ENCODE measurements around the gene INTS6L. TPM values are rescaled to one million over a fixed set of nuclear protein-coding genes. Genes with fewer than 3 reads are reported as not detected.

INTS6L gene
- polyA plus RNA-seq, 1 donor from 2014 or later, result 57.1 TPM

DNA sequence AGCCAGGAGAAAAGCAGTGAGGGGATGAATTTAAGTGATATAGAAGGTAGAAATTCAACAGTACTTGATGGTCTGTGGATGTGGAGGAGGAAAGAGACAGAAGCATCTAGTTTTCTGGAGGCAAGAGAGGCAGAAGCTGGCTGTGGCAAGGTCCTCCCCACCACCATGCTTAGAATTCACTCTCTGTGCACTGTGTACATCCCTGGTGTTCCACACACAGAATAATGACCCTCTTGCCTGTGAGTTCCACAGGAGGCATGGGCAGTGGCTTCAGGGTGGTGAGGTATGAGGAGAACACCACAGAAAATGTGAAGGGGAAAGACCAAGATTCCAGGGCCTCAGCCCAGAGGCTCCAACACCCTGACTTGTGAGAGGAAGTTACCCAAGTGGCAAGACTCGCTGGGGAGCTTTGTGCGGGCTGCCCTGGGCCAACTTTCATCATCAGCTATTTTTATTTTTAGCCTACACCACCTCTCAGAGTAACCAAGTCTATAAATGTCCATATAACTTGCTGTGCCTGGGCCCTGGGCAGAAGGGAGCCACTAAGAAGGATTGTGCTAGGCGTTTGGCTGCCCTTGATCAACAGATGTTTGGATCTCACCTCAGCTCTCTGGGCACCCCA is 7.8 kb upstream of the INTS6L start:
- Histone ChIP-seq H3K4me3 (ENCODE audit: low read length) (no peak overlapping the region), H3F3A (ENCODE audit: insufficient read depth, low read length, poor library complexity, severe bottlenecking) (no peaks in the 10 kb centered on the region), H3K9ac (ENCODE audit: low read length) (no peak overlapping the region), H3K79me2 (replicated peaks; ENCODE audit: insufficient read depth, low read length) (no peaks in the 10 kb centered on the region), H4K20me1 (ENCODE audit: insufficient read depth) (no peaks in the 10 kb centered on the region), H3K9me2 (ENCODE audit: insufficient read depth, low read length) (no peaks in the 10 kb centered on the region), H3K4me2 (ENCODE audit: low read length) (no peak overlapping the region), H3K27ac (ENCODE audit: low read length) (no peak overlapping the region), H3K9me3 (ENCODE audit: low read length) (no peaks in the 10 kb centered on the region), H2AFZ (ENCODE audit: low read depth, low read length) (no peak overlapping the region), H3K36me3 (ENCODE audit: insufficient read depth, low read length) (no peaks in the 10 kb centered on the region), H3K27me3 (ENCODE audit: insufficient read depth, low read depth, low read length) (no peaks in the 10 kb centered on the region)
- no peak for TF ChIP-seq EZH2 (IDR thresholded peaks at IDR 0.05; ENCODE audit: borderline replicate concordance, insufficient read depth, low read length, poor library complexity, severe bottlenecking)
- TF ChIP-seq, protein P1, sequence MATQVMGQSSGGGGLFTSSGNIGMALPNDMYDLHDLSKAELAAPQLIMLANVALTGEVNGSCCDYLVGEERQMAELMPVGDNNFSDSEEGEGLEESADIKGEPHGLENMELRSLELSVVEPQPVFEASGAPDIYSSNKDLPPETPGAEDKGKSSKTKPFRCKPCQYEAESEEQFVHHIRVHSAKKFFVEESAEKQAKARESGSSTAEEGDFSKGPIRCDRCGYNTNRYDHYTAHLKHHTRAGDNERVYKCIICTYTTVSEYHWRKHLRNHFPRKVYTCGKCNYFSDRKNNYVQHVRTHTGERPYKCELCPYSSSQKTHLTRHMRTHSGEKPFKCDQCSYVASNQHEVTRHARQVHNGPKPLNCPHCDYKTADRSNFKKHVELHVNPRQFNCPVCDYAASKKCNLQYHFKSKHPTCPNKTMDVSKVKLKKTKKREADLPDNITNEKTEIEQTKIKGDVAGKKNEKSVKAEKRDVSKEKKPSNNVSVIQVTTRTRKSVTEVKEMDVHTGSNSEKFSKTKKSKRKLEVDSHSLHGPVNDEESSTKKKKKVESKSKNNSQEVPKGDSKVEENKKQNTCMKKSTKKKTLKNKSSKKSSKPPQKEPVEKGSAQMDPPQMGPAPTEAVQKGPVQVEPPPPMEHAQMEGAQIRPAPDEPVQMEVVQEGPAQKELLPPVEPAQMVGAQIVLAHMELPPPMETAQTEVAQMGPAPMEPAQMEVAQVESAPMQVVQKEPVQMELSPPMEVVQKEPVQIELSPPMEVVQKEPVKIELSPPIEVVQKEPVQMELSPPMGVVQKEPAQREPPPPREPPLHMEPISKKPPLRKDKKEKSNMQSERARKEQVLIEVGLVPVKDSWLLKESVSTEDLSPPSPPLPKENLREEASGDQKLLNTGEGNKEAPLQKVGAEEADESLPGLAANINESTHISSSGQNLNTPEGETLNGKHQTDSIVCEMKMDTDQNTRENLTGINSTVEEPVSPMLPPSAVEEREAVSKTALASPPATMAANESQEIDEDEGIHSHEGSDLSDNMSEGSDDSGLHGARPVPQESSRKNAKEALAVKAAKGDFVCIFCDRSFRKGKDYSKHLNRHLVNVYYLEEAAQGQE (IDR thresholded peaks at IDR 0.05; ENCODE audit: borderline replicate concordance), result no peak
- no peak for TF ChIP-seq SMC3 (conservative IDR thresholded peaks at IDR 0.05; ENCODE audit: poor library complexity)

- Histone ChIP-seq H3K36me3 (ENCODE audit: insufficient read depth, low read length) (no peaks in the 10 kb centered on the region), H3K4me2 (ENCODE audit: low read length) (no peak overlapping the region), H3K9me3 (ENCODE audit: low read length) (no peaks in the 10 kb centered on the region), H3K9me2 (ENCODE audit: insufficient read depth, low read length) (no peaks in the 10 kb centered on the region), H3K9ac (ENCODE audit: low read length) (no peak overlapping the region), H3K27me3 (ENCODE audit: insufficient read depth, low read depth, low read length) (no peaks in the 10 kb centered on the region), H3K27ac (ENCODE audit: low read length) (no peak overlapping the region), H3K79me2 (replicated peaks; ENCODE audit: insufficient read depth, low read length) (no peaks in the 10 kb centered on the region), H2AFZ (ENCODE audit: low read depth, low read length) (no peak overlapping the region), H3K4me3 (ENCODE audit: low read length) (no peak overlapping the region), H3F3A (ENCODE audit: insufficient read depth, low read length, poor library complexity, severe bottlenecking) (no peaks in the 10 kb centered on the region), H4K20me1 (ENCODE audit: insufficient read depth) (no peaks in the 10 kb centered on the region)
- no peak for TF ChIP-seq POLR2AphosphoS5 (IDR thresholded peaks at IDR 0.05)
- no peak for TF ChIP-seq EZH2 (IDR thresholded peaks at IDR 0.05; ENCODE audit: borderline replicate concordance, insufficient read depth, low read length, poor library complexity, severe bottlenecking)
- no peak for TF ChIP-seq TAF1 (IDR thresholded peaks at IDR 0.05; ENCODE audit: low read depth)
- TF ChIP-seq EP300 (conservative IDR thresholded peaks at IDR 0.05; ENCODE audit: poor library complexity, severe bottlenecking), result no peak
- no peak for TF ChIP-seq CTCF (IDR thresholded peaks at IDR 0.05; ENCODE audit: poor library complexity, severe bottlenecking)
- no peak for TF ChIP-seq RAD21 (conservative IDR thresholded peaks at IDR 0.05)
- TF ChIP-seq, protein P1 (IDR thresholded peaks at IDR 0.05; ENCODE audit: borderline replicate concordance), result no peak
- TF ChIP-seq SMC3 (conservative IDR thresholded peaks at IDR 0.05; ENCODE audit: poor library complexity), result no peak
These were observed 7.3 kb upstream of the INTS6L start for GRCh38 chrX:135513130-135513515.

Data from neural cell (in vitro differentiated cells).